ENCODE data around the gene C11orf24. TPM values are rescaled to one million over a fixed set of nuclear protein-coding genes. Genes with fewer than 3 reads are reported as not detected.
A peak's percentile ranks its signal among the peaks of the same experiment; 100 is the strongest.

C11orf24 gene
- total RNA-seq, 1 experiment from 2014 or later = 52.3 TPM

GRCh38 chr11:68270196-68271022 lies 1.4 kb downstream of the C11orf24 start:
- intact Hi-C loops (cut with micrococcal nuclease; ENCODE audit: unreplicated experiment) = loop anchor here (2.0 to 5.0 kb wide), 3 partner anchors 26 to 192 kb away; partner anchors contain the start of gene PPP6R3
- H3K9me3 ChIP-seq (ENCODE audit: low read depth, low read length, poor library complexity, severe bottlenecking) = no peaks in the 10 kb centered on the region
- peak overlapping the region; percentile 86 for H3K4me3 ChIP-seq (ENCODE audit: low read depth, low read length, poor library complexity, severe bottlenecking)
- ChIA-PET POLR2A (ENCODE audit: low non-redundant PET) (interaction anchor here (0.6 kb wide), 1 partner anchor 48 kb away, joined by 15 read pairs; no protein-coding TSS in a partner anchor), CTCF (interaction anchor here (0.5 to 1.0 kb wide), 5 partner anchors 13 to 170 kb away, joined by 3 to 8 read pairs (median 4); no protein-coding TSS in a partner anchor)
- TF ChIP-seq EZH2 (IDR thresholded peaks at IDR 0.05; ENCODE audit: borderline replicate concordance, low read depth, low read length, poor library complexity, severe bottlenecking) = no peak
- TF ChIP-seq CTCF (conservative IDR thresholded peaks at IDR 0.05; ENCODE audit: low read depth, low read length) = no peak
- H3K4me1 ChIP-seq (ENCODE audit: insufficient read depth, low read length, poor library complexity, severe bottlenecking) = no peaks in the 10 kb centered on the region
- no peak for DNase-seq (ENCODE audit: low spot score)
- peaks cover 20% of the 10 kb centered on the region for H3K36me3 ChIP-seq (ENCODE audit: insufficient read depth, low read length, poor library complexity, severe bottlenecking)
- peak overlapping the region; percentile 91 for H3K27ac ChIP-seq (ENCODE audit: low read depth, low read length, poor library complexity, severe bottlenecking)
- H3K27me3 ChIP-seq (replicated peaks; ENCODE audit: insufficient read depth, low read depth, low read length, poor library complexity) = no peaks in the 10 kb centered on the region
- BruUV-seq (replicated peaks) = no TSS peak

GRCh38 chr11:68269414-68270081 lies 2.2 kb downstream of the C11orf24 start:
- no TSS peak for BruUV-seq (replicated peaks)
- ChIA-PET POLR2A (ENCODE audit: low non-redundant PET) (no interaction called here), CTCF (no interaction called here)
- H3K9me3 ChIP-seq (ENCODE audit: low read depth, low read length, poor library complexity, severe bottlenecking) = no peaks in the 10 kb centered on the region
- DNase-seq (ENCODE audit: low spot score) = no peak
- H3K36me3 ChIP-seq (ENCODE audit: insufficient read depth, low read length, poor library complexity, severe bottlenecking) = peaks cover 23% of the 10 kb centered on the region
- H3K4me1 ChIP-seq (ENCODE audit: insufficient read depth, low read length, poor library complexity, severe bottlenecking) = no peaks in the 10 kb centered on the region
- no peak for TF ChIP-seq EZH2 (IDR thresholded peaks at IDR 0.05; ENCODE audit: borderline replicate concordance, low read depth, low read length, poor library complexity, severe bottlenecking)
- H3K4me3 ChIP-seq (ENCODE audit: low read depth, low read length, poor library complexity, severe bottlenecking) = no peak overlapping the region
- intact Hi-C loops (cut with micrococcal nuclease; ENCODE audit: unreplicated experiment) = loop anchor here (2.0 to 5.0 kb wide), 3 partner anchors 27 to 193 kb away; partner anchors contain the start of gene PPP6R3
- H3K27ac ChIP-seq (ENCODE audit: low read depth, low read length, poor library complexity, severe bottlenecking) = no peak overlapping the region
- no peaks in the 10 kb centered on the region for H3K27me3 ChIP-seq (replicated peaks; ENCODE audit: insufficient read depth, low read depth, low read length, poor library complexity)

- CTCF ChIA-PET = no interaction called here
- Histone ChIP-seq H3K27me3 (replicated peaks; ENCODE audit: insufficient read depth, low read depth, low read length, poor library complexity) (no peaks in the 10 kb centered on the region), H3K36me3 (ENCODE audit: insufficient read depth, low read length, poor library complexity, severe bottlenecking) (peaks cover 29% of the 10 kb centered on the region), H3K4me1 (ENCODE audit: insufficient read depth, low read length, poor library complexity, severe bottlenecking) (no peaks in the 10 kb centered on the region), H3K4me3 (ENCODE audit: low read depth, low read length, poor library complexity, severe bottlenecking) (no peak overlapping the region), H3K9me3 (ENCODE audit: low read depth, low read length, poor library complexity, severe bottlenecking) (no peaks in the 10 kb centered on the region), H3K27ac (ENCODE audit: low read depth, low read length, poor library complexity, severe bottlenecking) (no peak overlapping the region)
- DNase-seq (ENCODE audit: low spot score) = no peak
- BruUV-seq (replicated peaks) = no TSS peak
- TF ChIP-seq EZH2 (IDR thresholded peaks at IDR 0.05; ENCODE audit: borderline replicate concordance, low read depth, low read length, poor library complexity, severe bottlenecking) (no peak), CTCF (conservative IDR thresholded peaks at IDR 0.05; ENCODE audit: low read depth, low read length) (no peak)
- intact Hi-C loops (cut with micrococcal nuclease; ENCODE audit: unreplicated experiment) = no loop called here
- POLR2A ChIA-PET (ENCODE audit: low non-redundant PET) = no interaction called here
Measured at GRCh38 chr11:68267881-68268240, 3.9 kb downstream of the C11orf24 start.

Data from A673 (cell line).